Mucosa of descending colon (tissue), 3 donors: Measurements from ENCODE around the gene OVOL3. TPM values are rescaled to one million over a fixed set of nuclear protein-coding genes. Genes with fewer than 3 reads are reported as not detected.
"Not testable (repeated sequence)": the region's sequence is repeated elsewhere in the genome, so short reads cannot be mapped to it uniquely, and the experiment has no call there.

ENCODE experiments used
- ATAC-seq: fragments of 200-7000 bp; cut with Tn5 transposase; one replicate; pipeline ENCODE4 v1.9.1; 2020; ENCODE audit warnings: mild to moderate bottlenecking, moderate library complexity
- DNase-seq, 3 donors: peaks; one replicate each; pipeline ENCODE4 v3.0.0-alpha.2; 2020
- H3K36me3 ChIP-seq: fragments of 200-600 bp; one replicate; pipeline ENCODE4 v1.8.0; 2021; ENCODE audit warnings: low read depth, mild to moderate bottlenecking
- H3K4me1 ChIP-seq: fragments of 200-600 bp; one replicate; pipeline ENCODE4 v1.8.0; 2021; ENCODE audit warnings: low read depth, mild to moderate bottlenecking
- H3K4me3 ChIP-seq: fragments of 200-600 bp; one replicate; pipeline ENCODE4 v1.8.0; 2021; ENCODE audit warnings: mild to moderate bottlenecking
- H3K9me3 ChIP-seq: fragments of 200-600 bp; one replicate; pipeline ENCODE4 v1.8.0; 2021; ENCODE audit warnings: mild to moderate bottlenecking
- intact Hi-C, 2 donors: fragments of 100-400 bp; cut with DNase I in 1 of 2; cut with micrococcal nuclease in 1 of 2; formaldehyde crosslinking; loops; one replicate each; pipeline versions ENCODE4 v1.11.0 to v1.11.1; 2022; cut with DNase I, micrococcal nuclease
- long read RNA-seq, 2 donors: library from polyadenylated mRNA; unstranded; transcript quantifications; one replicate each; pipeline ENCODE4 v2.0.0, GENCODE V29; 2019 to 2021
- total RNA-seq, 3 donors: library from RNA; stranded (reverse); fragmentation: NEBNext Ultra II Directional in 2 of 3; extraction: Animal tissue kit (Norgen Biotek cat#: 25700) in 2 of 3; gene quantifications; one replicate each; pipeline versions ENCODE4 v1.2.1 to v1.2.4, GENCODE V29; 2021 to 2023
- TF ChIP-seq, protein P1 (sequence below): fragments of 200-600 bp; IDR thresholded peaks from one replicate; pipeline ENCODE4 v1.8.0; 2022; ENCODE audit warnings: antibody characterized with exemption, mild to moderate bottlenecking
- donor health status: DM: no; HTN: no; CAD: no; lungs with moderate emphysema.
- donor health status: DM: no; HTN: no; CAD: no.
- donor health status: DM: no; HTN: yes; CAD: no.

The OVOL3 gene
- not detected for total RNA-seq
- long read RNA-seq, donor 1 = 0 reads
- long read RNA-seq, donor 2, partial matches to known transcripts = 0 of 1 reads
- long read RNA-seq, donor 2, other reads (novel, unspliced or antisense) = 1 of 1 reads

DNA sequence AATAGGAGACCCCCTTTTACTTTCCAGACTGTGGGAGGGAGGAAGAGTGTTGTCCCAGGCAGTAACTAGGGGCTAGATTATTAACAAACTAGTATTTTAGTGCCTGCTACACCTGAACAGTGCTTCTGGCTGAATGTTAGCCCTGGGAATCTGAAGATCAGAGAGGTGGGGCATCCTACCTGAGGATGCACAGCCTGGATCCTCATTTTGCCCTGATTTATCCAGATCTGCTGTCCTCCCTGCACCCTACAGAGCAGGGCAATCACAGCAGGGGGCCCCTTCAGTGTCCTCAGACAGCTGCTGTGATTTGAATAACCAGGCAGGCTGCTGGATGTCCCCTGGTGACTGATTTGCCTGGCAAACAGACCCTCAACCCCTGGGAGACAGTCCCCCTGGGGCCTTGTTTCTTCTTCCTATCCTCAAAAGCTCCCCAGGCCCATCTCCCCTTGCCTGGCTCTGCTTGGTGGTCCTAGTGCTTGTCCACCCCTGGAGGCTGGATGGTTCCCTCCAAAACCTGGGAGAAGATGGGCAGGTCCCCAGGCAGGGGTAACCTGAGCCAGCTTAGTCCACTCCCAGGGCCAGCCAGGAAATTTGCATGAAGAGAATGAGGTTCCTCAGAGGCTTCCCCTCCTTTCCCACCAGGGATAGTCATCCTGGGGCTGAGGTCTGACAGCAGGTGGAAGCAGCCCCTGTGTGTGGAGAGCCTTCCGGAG, at the start of gene OVOL3:
TSS of gene OVOL3 (plus strand) at position 657 of the 713 bp plus-strand sequence. CDS start 60 bp downstream, outside the sequence.
- ATAC-seq (no peak), DNase-seq (no peak)
- TF ChIP-seq, protein P1, sequence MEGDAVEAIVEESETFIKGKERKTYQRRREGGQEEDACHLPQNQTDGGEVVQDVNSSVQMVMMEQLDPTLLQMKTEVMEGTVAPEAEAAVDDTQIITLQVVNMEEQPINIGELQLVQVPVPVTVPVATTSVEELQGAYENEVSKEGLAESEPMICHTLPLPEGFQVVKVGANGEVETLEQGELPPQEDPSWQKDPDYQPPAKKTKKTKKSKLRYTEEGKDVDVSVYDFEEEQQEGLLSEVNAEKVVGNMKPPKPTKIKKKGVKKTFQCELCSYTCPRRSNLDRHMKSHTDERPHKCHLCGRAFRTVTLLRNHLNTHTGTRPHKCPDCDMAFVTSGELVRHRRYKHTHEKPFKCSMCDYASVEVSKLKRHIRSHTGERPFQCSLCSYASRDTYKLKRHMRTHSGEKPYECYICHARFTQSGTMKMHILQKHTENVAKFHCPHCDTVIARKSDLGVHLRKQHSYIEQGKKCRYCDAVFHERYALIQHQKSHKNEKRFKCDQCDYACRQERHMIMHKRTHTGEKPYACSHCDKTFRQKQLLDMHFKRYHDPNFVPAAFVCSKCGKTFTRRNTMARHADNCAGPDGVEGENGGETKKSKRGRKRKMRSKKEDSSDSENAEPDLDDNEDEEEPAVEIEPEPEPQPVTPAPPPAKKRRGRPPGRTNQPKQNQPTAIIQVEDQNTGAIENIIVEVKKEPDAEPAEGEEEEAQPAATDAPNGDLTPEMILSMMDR = no peak
- intact Hi-C loops = no loop called here
- Histone ChIP-seq H3K9me3 (no peaks in the 10 kb centered on the region), H3K4me3 (no peak within 1 kb of the TSS), H3K36me3 (peaks cover 4% of the 10 kb centered on the region), H3K4me1 (peaks cover 7% of the 10 kb centered on the region)

DNA sequence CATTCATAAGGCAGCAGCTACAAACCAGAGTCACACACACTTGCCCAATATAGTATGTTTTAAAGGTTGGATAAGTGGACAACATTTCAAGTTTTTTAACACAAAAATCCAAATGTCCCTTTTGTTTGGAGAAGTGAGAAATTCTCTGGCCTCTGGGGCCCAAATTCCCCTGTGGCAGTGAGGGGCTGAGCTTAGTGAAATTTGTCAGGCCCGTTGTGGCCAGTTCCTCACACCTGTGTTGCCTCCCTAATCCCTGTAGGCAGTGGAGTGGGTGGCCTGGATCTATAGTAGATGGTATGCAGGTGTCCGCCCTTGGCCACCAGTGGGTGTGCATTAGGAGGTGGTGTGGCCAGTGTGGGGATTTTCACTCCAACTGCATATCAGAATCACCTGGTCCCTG, 49.6 kb upstream of the OVOL3 start:
- H3K9me3 ChIP-seq = no peaks in the 10 kb centered on the region
- TF ChIP-seq, protein P1 = no peak
- intact Hi-C loops = no loop called here
- H3K4me1 ChIP-seq = no peaks in the 10 kb centered on the region
- ATAC-seq = no peak
- no peaks in the 10 kb centered on the region for H3K36me3 ChIP-seq
- DNase-seq = no peak
- no peak overlapping the region for H3K4me3 ChIP-seq

DNA sequence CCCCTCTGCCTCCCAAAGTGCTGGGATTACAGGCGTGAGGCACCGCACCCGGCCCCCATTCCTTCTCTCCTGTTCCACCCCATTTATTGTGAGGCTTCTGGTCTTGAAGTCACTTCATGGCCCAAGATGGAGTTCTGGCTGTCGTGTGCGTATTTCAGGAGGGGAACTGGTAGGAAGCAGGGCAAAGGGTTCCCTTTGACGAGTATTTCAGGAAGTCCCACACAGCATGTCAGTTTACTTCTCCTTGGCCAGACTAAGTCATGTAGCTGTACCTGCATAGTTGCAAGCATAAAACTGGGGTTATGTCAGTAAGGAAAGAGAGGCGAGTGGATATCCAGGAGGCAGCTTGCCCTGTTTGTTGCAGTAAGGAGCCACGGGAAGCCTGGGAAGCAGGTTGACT, 46.1 kb upstream of the OVOL3 start:
- Histone ChIP-seq H3K4me3 (no peak overlapping the region), H3K36me3 (no peaks in the 10 kb centered on the region), H3K4me1 (no peaks in the 10 kb centered on the region), H3K9me3 (no peaks in the 10 kb centered on the region)
- ATAC-seq (no peak), DNase-seq (no peak)
- intact Hi-C loops = no loop called here
- TF ChIP-seq, protein P1 = no peak

DNA sequence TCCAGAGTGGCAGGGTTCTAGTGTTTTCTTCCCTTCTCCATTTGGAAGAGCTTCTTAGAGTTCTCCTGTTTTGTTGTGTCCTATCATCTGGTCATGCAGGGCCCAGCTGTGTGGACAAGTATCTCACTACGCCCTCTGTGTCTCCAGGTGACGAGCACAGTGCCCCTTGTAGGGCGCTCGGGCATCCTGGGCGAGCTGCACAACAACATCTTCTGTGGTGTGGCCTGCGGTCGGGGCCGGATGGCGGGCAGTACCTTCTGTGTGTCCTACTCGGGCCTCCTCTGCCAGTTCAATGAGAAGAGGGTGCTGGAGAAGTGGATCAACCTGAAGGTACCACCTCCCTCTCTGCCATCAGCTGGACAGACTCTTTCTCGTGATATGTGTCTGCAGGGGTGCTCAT, 43.3 kb upstream of the OVOL3 start:
- intact Hi-C loops = no loop called here
- H3K36me3 ChIP-seq = no peaks in the 10 kb centered on the region
- no peaks in the 10 kb centered on the region for H3K9me3 ChIP-seq
- no peak overlapping the region for H3K4me3 ChIP-seq
- TF ChIP-seq, protein P1 = no peak
- DNase-seq (no peak), ATAC-seq (no peak)
- H3K4me1 ChIP-seq = no peaks in the 10 kb centered on the region

DNA sequence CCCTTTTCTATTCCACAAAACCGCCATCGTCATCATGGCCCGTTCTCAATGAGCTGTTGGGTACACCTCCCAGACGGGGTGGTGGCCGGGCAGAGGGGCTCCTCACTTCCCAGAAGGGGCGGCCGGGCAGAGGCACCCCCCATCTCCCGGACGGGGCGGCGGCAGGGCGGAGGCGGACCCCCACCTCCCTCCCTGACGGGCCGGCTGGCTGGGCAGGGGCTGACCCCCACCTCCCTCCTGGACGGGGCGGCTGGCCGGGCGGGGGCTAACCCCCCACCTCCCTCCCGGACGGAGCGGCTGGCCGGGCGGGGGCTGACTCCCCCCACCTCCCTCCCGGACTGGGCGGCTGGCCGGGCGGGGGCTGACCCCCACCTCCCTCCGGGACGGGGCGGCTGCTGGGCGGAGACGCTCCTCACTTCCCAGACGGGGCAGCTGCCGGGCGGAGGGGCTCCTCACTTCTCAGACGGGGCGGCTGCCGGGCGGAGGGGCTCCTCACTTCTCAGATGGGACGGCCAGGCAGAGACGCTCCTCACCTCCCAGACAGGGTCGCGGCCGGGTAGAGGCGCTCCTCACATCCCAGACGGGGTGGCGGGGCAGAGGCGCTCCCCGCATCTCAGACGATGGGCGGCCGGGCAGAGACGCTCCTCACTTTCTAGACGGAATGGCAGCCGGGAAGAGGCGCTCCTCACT, 42.0 kb upstream of the OVOL3 start:
- DNase-seq, ATAC-seq, H3K4me3 ChIP-seq, intact Hi-C loops, H3K4me1 ChIP-seq, H3K9me3 ChIP-seq, H3K36me3 ChIP-seq: not testable (repeated sequence)

DNA sequence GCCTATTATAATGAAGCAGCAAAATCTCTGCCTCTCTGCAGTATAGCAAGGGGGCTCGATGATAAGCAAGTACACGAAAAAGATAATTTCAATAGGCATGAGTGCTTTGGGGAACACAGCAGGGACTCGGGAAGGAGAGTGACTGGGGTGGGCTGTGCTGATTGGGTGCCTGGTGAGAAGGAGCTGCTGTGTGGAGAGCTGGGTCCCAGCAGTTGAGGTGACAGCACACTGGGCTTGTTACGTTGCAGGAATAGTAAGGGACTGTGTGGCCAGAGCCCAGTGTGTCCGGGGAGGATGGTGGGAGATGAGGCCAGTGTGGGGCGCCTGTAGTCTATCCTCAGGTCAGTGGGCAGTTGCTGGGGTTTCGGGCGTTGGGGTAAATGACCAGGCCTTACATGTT, 38.9 kb upstream of the OVOL3 start:
- TF ChIP-seq, protein P1 = no peak
- no peak overlapping the region for H3K4me3 ChIP-seq

More for the DNA sequence above, 38.9 kb upstream of the OVOL3 start:
- intact Hi-C loops = no loop called here
- Histone ChIP-seq H3K4me1 (no peaks in the 10 kb centered on the region), H3K36me3 (no peaks in the 10 kb centered on the region), H3K9me3 (no peaks in the 10 kb centered on the region)
- ATAC-seq (no peak), DNase-seq (no peak)
